IMR-90 (cell line): ENCODE results near the gene SLC28A3. TPM values are rescaled to one million over a fixed set of nuclear protein-coding genes. Genes with fewer than 3 reads are reported as not detected.

Experiments
- ATAC-seq: fragments of 200-7000 bp; cut with Tn5 transposase; 2 replicates; pipeline ENCODE4 v1.9.1; 2020; ENCODE audit warnings: low read depth, mild to moderate bottlenecking, moderate library complexity
- BruUV-seq: library from RNA; stranded (reverse); fragments of 400-500 nt; replicated peaks from 2 replicates; lab custom pipeline; 2021; lab: Mats Ljungman, UMichigan
- CTCF ChIA-PET: fragments of 300-600 bp; formaldehyde crosslinking; extraction: SDS; loops from one replicate; lab custom pipeline; 2021; ENCODE audit warnings: antibody characterized with exemption; lab: Yijun Ruan, JAX
- POLR2A ChIA-PET: fragments of 300-600 bp; sonication (Branson Sonifier 250); formaldehyde crosslinking; loops from one replicate; lab custom pipeline; 2022; ENCODE audit warnings: antibody characterized with exemption; ENCODE audit not compliant: unreplicated experiment; lab: Charles Lee
- DNase-seq: peaks from one replicate; pipeline ENCODE4 v3.0.0; 2013
- H2AFZ ChIP-seq: replicated peaks from 2 replicates; pipeline ENCODE3; 2013; ENCODE audit warnings: low read length, mild to moderate bottlenecking; ENCODE audit not compliant: poor library complexity
- H2AK5ac ChIP-seq: 2 replicates; pipeline ENCODE4 v1.6.1; 2013; ENCODE audit warnings: low read depth, low read length, inconsistent platforms
- H2AK9ac ChIP-seq: replicated peaks from 2 replicates; pipeline ENCODE3; 2013; ENCODE audit warnings: mild to moderate bottlenecking, low read depth, low read length, moderate library complexity; ENCODE audit not compliant: poor library complexity
- H2BK120ac ChIP-seq: 2 replicates; pipeline ENCODE4 v1.6.1; 2013; ENCODE audit warnings: low read depth, low read length, inconsistent platforms
- H2BK15ac ChIP-seq: 3 replicates; pipeline ENCODE4 v1.6.1; 2013; ENCODE audit warnings: low read depth, low read length, inconsistent platforms
- H2BK20ac ChIP-seq: 2 replicates; pipeline ENCODE4 v1.6.1; 2013; ENCODE audit warnings: low read depth, mild to moderate bottlenecking, inconsistent platforms, low read length, moderate library complexity
- H2BK5ac ChIP-seq: 2 replicates; pipeline ENCODE4 v1.6.1; 2013; ENCODE audit warnings: mild to moderate bottlenecking, low read depth, low read length, inconsistent platforms; ENCODE audit not compliant: poor library complexity, severe bottlenecking
- H3K14ac ChIP-seq: replicated peaks from 2 replicates; pipeline ENCODE4 v1.6.1; 2013; ENCODE audit warnings: low read depth, low read length, inconsistent platforms
- H3K18ac ChIP-seq: 2 replicates; pipeline ENCODE4 v1.6.1; 2013; ENCODE audit warnings: low read depth, low read length, control low read depth
- H3K23ac ChIP-seq: 2 replicates; pipeline ENCODE4 v1.6.1; 2013; ENCODE audit warnings: low read depth, low read length, inconsistent platforms
- H3K27ac ChIP-seq: 2 replicates; pipeline ENCODE4 v1.5.1; 2013; ENCODE audit warnings: mild to moderate bottlenecking, control low read depth, low read length; ENCODE audit not compliant: insufficient read depth
- H3K27me3 ChIP-seq: 2 replicates; pipeline ENCODE4 v1.6.1; 2013; ENCODE audit warnings: low read length; ENCODE audit not compliant: control insufficient read depth, insufficient read depth
- H3K36me3 ChIP-seq: 2 replicates; pipeline ENCODE4 v1.6.1; 2013; ENCODE audit warnings: low read length, mixed read lengths; ENCODE audit not compliant: control insufficient read depth, insufficient read depth
- H3K4ac ChIP-seq: 2 replicates; pipeline ENCODE4 v1.6.1; 2013; ENCODE audit warnings: low read depth, low read length, inconsistent platforms
- H3K4me1 ChIP-seq: 2 replicates; pipeline ENCODE4 v1.6.1; 2013; ENCODE audit warnings: low read length, mixed read lengths; ENCODE audit not compliant: control insufficient read depth, insufficient read depth
- H3K4me2 ChIP-seq: 2 replicates; pipeline ENCODE4 v1.6.1; 2013; ENCODE audit warnings: low read depth, mild to moderate bottlenecking, control low read depth, low read length, moderate library complexity
- H3K4me3 ChIP-seq: 2 replicates; pipeline ENCODE4 v1.5.1; 2013; ENCODE audit warnings: low read depth, mild to moderate bottlenecking, control low read depth, low read length, moderate library complexity; ENCODE audit not compliant: insufficient read depth
- H3K56ac ChIP-seq: 2 replicates; pipeline ENCODE4 v1.6.1; 2013; ENCODE audit warnings: low read length, inconsistent platforms; ENCODE audit not compliant: insufficient read depth; ENCODE audit errors: extremely low read depth
- H3K79me1 ChIP-seq, 2 experiments: 2 replicates each; pipeline ENCODE4 v1.6.1; 2013; ENCODE audit warnings: low read length in 2 of 2, inconsistent platforms in 1 of 2, low read depth in 1 of 2
- H3K9ac ChIP-seq: 2 replicates; pipeline ENCODE4 v1.6.1; 2013; ENCODE audit warnings: low read depth, low read length, control low read depth
- H3K9me1 ChIP-seq: 2 replicates; pipeline ENCODE4 v1.6.1; 2013; ENCODE audit warnings: low read length, inconsistent platforms; ENCODE audit not compliant: insufficient read depth
- H3K9me3 ChIP-seq: 2 replicates; pipeline ENCODE4 v1.6.1; 2013; ENCODE audit warnings: low read length; ENCODE audit not compliant: control insufficient read depth, insufficient read depth
- H4K20me1 ChIP-seq: 2 replicates; pipeline ENCODE4 v1.6.1; 2013; ENCODE audit warnings: low read length, inconsistent platforms; ENCODE audit not compliant: insufficient read depth
- H4K5ac ChIP-seq: 2 replicates; pipeline ENCODE4 v1.6.1; 2013; ENCODE audit warnings: mild to moderate bottlenecking, low read depth, low read length, control low read depth
- H4K8ac ChIP-seq, 2 experiments: 2 replicates each; pipeline ENCODE4 v1.6.1; 2013; ENCODE audit warnings: low read depth in 2 of 2, low read length in 2 of 2, control low read depth in 1 of 2, inconsistent platforms in 1 of 2
- H4K91ac ChIP-seq: 2 replicates; pipeline ENCODE4 v1.6.1; 2013; ENCODE audit warnings: low read depth, low read length, inconsistent platforms; ENCODE audit not compliant: insufficient read depth
- CHD1 ChIP-seq: IDR thresholded peaks from 2 replicates; pipeline ENCODE4 v1.6.1; 2012; ENCODE audit warnings: low read depth, low read length, improper control_type of control experiment
- FOS ChIP-seq: fragments of 150-350 bp; IDR thresholded peaks from 2 replicates; pipeline ENCODE4 v1.6.1; 2016; ENCODE audit warnings: low read depth, low read length
- MAFK ChIP-seq: IDR thresholded peaks from 2 replicates; pipeline ENCODE4 v1.6.1; 2012; ENCODE audit warnings: low read depth, low read length, improper control_type of control experiment
- MAZ ChIP-seq: IDR thresholded peaks from 2 replicates; pipeline ENCODE4 v1.6.1; 2012; ENCODE audit warnings: low read depth, mild to moderate bottlenecking, low read length, improper control_type of control experiment, moderate library complexity, borderline replicate concordance
- POLR2A ChIP-seq: IDR thresholded peaks from 2 replicates; pipeline ENCODE4 v1.6.1; 2012; ENCODE audit warnings: mild to moderate bottlenecking, low read depth, low read length
- RFX5 ChIP-seq: IDR thresholded peaks from 2 replicates; pipeline ENCODE4 v1.8.0; 2012; ENCODE audit warnings: low read depth, mild to moderate bottlenecking, low read length, moderate library complexity
- WGBS, 2 experiments: methylation state at CpG; one replicate each; pipeline versions ENCODE4 v1.1.5 to v1.1.7; 2013; ENCODE audit warnings: missing lambda C conversion rate in 2 of 2; ENCODE audit not compliant: insufficient read length in 1 of 2; ENCODE audit errors: extremely low coverage in 2 of 2; 5-methylcytosine and 5-hydroxymethylcytosine counted together
- dilution Hi-C: fragments of 300-500 bp; cut with HindIII; formaldehyde crosslinking; loops from one replicate; pipeline ENCODE4 v1.14.3; 2018; ENCODE audit warnings: low sequenced_read_pairs; ENCODE audit not compliant: unreplicated experiment
- in situ Hi-C: fragments of 300-500 bp; cut with MboI; formaldehyde crosslinking; loops from 3 replicates; pipeline ENCODE4 v1.14.3; 2019; ENCODE audit warnings: low sequenced_read_pairs, inconsistent platforms, mixed read lengths
- intact Hi-C: fragments of 100-400 bp; cut with micrococcal nuclease; formaldehyde crosslinking; loops from 2 replicates; pipeline ENCODE4 v1.10.0; 2022
- polyA plus RNA-seq, 3 experiments: library from polyadenylated mRNA; depleted of rRNA; stranded (reverse); fragments of >200 nt; gene quantifications; 2 replicates each; pipeline ENCODE4 v1.2.3, GENCODE V29; 2012; ENCODE audit warnings: low replicate concordance in 1 of 3
- total RNA-seq: library from RNA; depleted of rRNA; stranded (reverse); fragments of >200 nt; gene quantifications from 2 replicates; pipeline ENCODE4 v1.2.3, GENCODE V29; 2012
- TF ChIP-seq, protein P1 (sequence below): fragments of 150-350 bp; IDR thresholded peaks from 2 replicates; pipeline ENCODE4 v1.6.1; 2017; ENCODE audit warnings: mild to moderate bottlenecking, antibody characterized with exemption, low read length, low read depth

The SLC28A3 gene
- total and polyA plus RNA-seq, 2 of the 4 experiments (the other 2 are of a cell fraction), result 1.1 to 2.2 TPM

DNA sequence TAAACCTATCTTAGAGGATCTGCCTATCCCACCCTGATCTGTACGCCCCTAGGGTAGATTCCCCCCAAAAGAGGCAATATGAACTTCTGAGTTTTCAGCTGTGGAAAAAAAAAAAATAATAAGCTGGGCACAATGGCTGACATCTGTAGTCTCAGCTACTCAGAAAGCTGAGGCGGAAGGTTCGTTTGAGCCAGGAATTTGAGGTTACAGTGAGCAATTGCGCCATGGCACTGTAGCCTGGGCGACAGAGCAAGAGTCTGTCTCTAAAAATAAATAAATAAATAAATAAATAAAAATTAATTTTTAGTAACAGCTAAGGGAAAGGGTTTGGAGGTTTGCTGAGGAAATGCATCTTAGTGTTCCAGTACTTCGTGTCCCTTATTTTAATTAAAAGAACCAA is 21.1 kb upstream of the SLC28A3 start:
- Histone ChIP-seq H2BK20ac (no peak overlapping the region), H3K9me3 (no peaks in the 10 kb centered on the region), H4K20me1 (no peaks in the 10 kb centered on the region), H3K56ac (no peak overlapping the region), H3K4me2 (no peak overlapping the region), H2AFZ (no peak overlapping the region), H4K91ac (no peak overlapping the region), H3K4ac (no peak overlapping the region), H3K36me3 (no peaks in the 10 kb centered on the region), H3K9me1 (no peaks in the 10 kb centered on the region), H4K5ac (no peak overlapping the region), H3K4me3 (no peak overlapping the region), H3K79me1 (no peaks in the 10 kb centered on the region), H4K8ac (no peak overlapping the region), H2AK9ac (no peak overlapping the region), H3K23ac (no peak overlapping the region), H3K27me3 (no peaks in the 10 kb centered on the region), H3K4me1 (no peaks in the 10 kb centered on the region), H3K18ac (no peak overlapping the region), H3K27ac (no peak overlapping the region), H2BK120ac (no peak overlapping the region), H2BK15ac (no peak overlapping the region), H3K9ac (no peak overlapping the region), H2AK5ac (no peak overlapping the region), H3K14ac (no peak overlapping the region), H2BK5ac (no peak overlapping the region)
- no TSS peak for BruUV-seq
- CTCF ChIA-PET, result interaction anchor here (0.6 kb wide), 1 partner anchor 124 kb away, joined by 5 read pairs; no protein-coding TSS in a partner anchor
- no CpG with 5 or more reads among the region's 6 CpGs for WGBS, 2 experiments
- ATAC-seq (no peak), DNase-seq (no peak)
- intact Hi-C loops (no loop called here), in situ Hi-C loops (no loop called here), dilution Hi-C loops (no loop called here)
- POLR2A ChIA-PET, result no interaction called here
- TF ChIP-seq, protein P1, sequence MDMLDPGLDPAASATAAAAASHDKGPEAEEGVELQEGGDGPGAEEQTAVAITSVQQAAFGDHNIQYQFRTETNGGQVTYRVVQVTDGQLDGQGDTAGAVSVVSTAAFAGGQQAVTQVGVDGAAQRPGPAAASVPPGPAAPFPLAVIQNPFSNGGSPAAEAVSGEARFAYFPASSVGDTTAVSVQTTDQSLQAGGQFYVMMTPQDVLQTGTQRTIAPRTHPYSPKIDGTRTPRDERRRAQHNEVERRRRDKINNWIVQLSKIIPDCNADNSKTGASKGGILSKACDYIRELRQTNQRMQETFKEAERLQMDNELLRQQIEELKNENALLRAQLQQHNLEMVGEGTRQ, result no peak
- TF ChIP-seq CHD1 (no peak), RFX5 (no peak), MAZ (no peak), FOS (no peak), POLR2A (no peak), MAFK (no peak)
